Neural cell (in vitro differentiated cells): Measurements from ENCODE around the gene TLE3. TPM values are rescaled to one million over a fixed set of nuclear protein-coding genes. Genes with fewer than 3 reads are reported as not detected.

Experiments used
- H2AFZ ChIP-seq: fragments of 200-600, 300-800 bp; sonication (generic), shearing (Covaris generic); 2 replicates; pipeline ENCODE4 v1.6.0; 2014; ENCODE audit warnings: low read depth, mild to moderate bottlenecking, antibody characterized with exemption, low read length, moderate library complexity
- H3F3A ChIP-seq: fragments of 200-600 bp; shearing (Covaris generic); 2 replicates; pipeline ENCODE4 v1.6.1; 2016; ENCODE audit warnings: mild to moderate bottlenecking, moderate library complexity, mixed read lengths, antibody characterized with exemption, low read length; ENCODE audit not compliant: insufficient read depth, poor library complexity, severe bottlenecking
- H3K27ac ChIP-seq: fragments of 200-600, 300-800 bp; sonication (generic), shearing (Covaris generic); 2 replicates; pipeline ENCODE4 v1.5.1; 2014; ENCODE audit warnings: mild to moderate bottlenecking, low read length, moderate library complexity
- H3K27me3 ChIP-seq: fragments of 300-800, 200-600 bp; sonication (generic), shearing (Covaris generic); 2 replicates; pipeline ENCODE4 v1.6.0; 2014; ENCODE audit warnings: mild to moderate bottlenecking, low read depth, low read length, moderate library complexity; ENCODE audit not compliant: insufficient read depth
- H3K36me3 ChIP-seq: fragments of 300-800, 200-600 bp; sonication (generic), shearing (Covaris generic); 2 replicates; pipeline ENCODE4 v1.5.1; 2014; ENCODE audit warnings: mild to moderate bottlenecking, antibody characterized with exemption, low read length, moderate library complexity; ENCODE audit not compliant: insufficient read depth
- H3K4me2 ChIP-seq: fragments of 300-800, 200-600 bp; sonication (generic), shearing (Covaris generic); 2 replicates; pipeline ENCODE4 v1.6.0; 2014; ENCODE audit warnings: mild to moderate bottlenecking, low read length
- H3K4me3 ChIP-seq: fragments of 300-800, 200-600 bp; sonication (generic), shearing (Covaris generic); 2 replicates; pipeline ENCODE4 v1.5.1; 2014; ENCODE audit warnings: mild to moderate bottlenecking, low read length, moderate library complexity
- H3K79me2 ChIP-seq: fragments of 200-600 bp; shearing (Covaris generic); replicated peaks from 2 replicates; pipeline ENCODE4 v1.6.0; 2014; ENCODE audit warnings: mild to moderate bottlenecking, low read length, moderate library complexity; ENCODE audit not compliant: insufficient read depth
- H3K9ac ChIP-seq: fragments of 300-800, 200-600 bp; sonication (generic), shearing (Covaris generic); 2 replicates; pipeline ENCODE4 v1.6.1; 2016; ENCODE audit warnings: mild to moderate bottlenecking, low read length, mixed read lengths
- H3K9me2 ChIP-seq: fragments of 200-600 bp; shearing (Covaris generic); 2 replicates; pipeline ENCODE4 v1.6.1; 2016; ENCODE audit warnings: mild to moderate bottlenecking, low read length, mixed read lengths; ENCODE audit not compliant: insufficient read depth
- H3K9me3 ChIP-seq: fragments of 200-600, 300-800 bp; sonication (generic), shearing (Covaris generic); 2 replicates; pipeline ENCODE4 v1.6.1; 2016; ENCODE audit warnings: mild to moderate bottlenecking, mixed run types, low read length, moderate library complexity, mixed read lengths
- H4K20me1 ChIP-seq: fragments of 200-600 bp; shearing (Covaris generic); 2 replicates; pipeline ENCODE4 v1.6.1; 2016; ENCODE audit warnings: mild to moderate bottlenecking, mixed run types; ENCODE audit not compliant: insufficient read depth
- CTCF ChIP-seq: fragments of 450-650 bp; IDR thresholded peaks from 2 replicates; pipeline ENCODE4 v1.5.1; 2014; ENCODE audit warnings: antibody characterized with exemption, mild to moderate bottlenecking, moderate library complexity; ENCODE audit not compliant: poor library complexity, severe bottlenecking
- EP300 ChIP-seq: fragments of 450-650 bp; conservative IDR thresholded peaks from 2 replicates; pipeline ENCODE4 v1.6.1; 2014; ENCODE audit warnings: antibody characterized with exemption, mild to moderate bottlenecking, moderate library complexity; ENCODE audit not compliant: poor library complexity, severe bottlenecking
- EZH2 ChIP-seq: fragments of 200-600, 300-800 bp; shearing (Covaris generic), sonication (generic); IDR thresholded peaks from 2 replicates; pipeline ENCODE4 v1.6.1; 2014; ENCODE audit warnings: antibody characterized with exemption, low read length, borderline replicate concordance, mild to moderate bottlenecking; ENCODE audit not compliant: insufficient read depth, poor library complexity, severe bottlenecking
- MXI1 ChIP-seq: fragments of 450-650 bp; conservative IDR thresholded peaks from 2 replicates; pipeline ENCODE4 v1.6.1; 2014; ENCODE audit warnings: antibody characterized with exemption, mild to moderate bottlenecking; ENCODE audit not compliant: poor library complexity, severe bottlenecking
- POLR2AphosphoS5 ChIP-seq: IDR thresholded peaks from 2 replicates; pipeline ENCODE4 v1.6.1; 2012
- RAD21 ChIP-seq: fragments of 450-650 bp; conservative IDR thresholded peaks from 2 replicates; pipeline ENCODE4 v1.6.1; 2014; ENCODE audit warnings: antibody characterized with exemption, mild to moderate bottlenecking, moderate library complexity
- REST ChIP-seq: IDR thresholded peaks from 2 replicates; pipeline ENCODE4 v1.6.1; 2012; ENCODE audit warnings: borderline replicate concordance
- SMC3 ChIP-seq: fragments of 450-650 bp; conservative IDR thresholded peaks from 2 replicates; pipeline ENCODE4 v1.6.1; 2014; ENCODE audit warnings: antibody characterized with exemption, mild to moderate bottlenecking, moderate library complexity; ENCODE audit not compliant: poor library complexity
- TAF1 ChIP-seq: IDR thresholded peaks from 2 replicates; pipeline ENCODE4 v1.6.1; 2012; ENCODE audit warnings: low read depth
- polyA plus RNA-seq: library from polyadenylated mRNA; depleted of rRNA; stranded (reverse); fragments of >200 nt; gene quantifications from 2 replicates; pipeline ENCODE4 v1.2.3, GENCODE V29; 2014

The TLE3 gene
- polyA plus RNA-seq, 1 donor from 2014 or later: 27.6 TPM

GRCh38 chr15:70023064-70023768, 74.5 kb downstream of the TLE3 start:
- no peak overlapping the region for H3K27ac ChIP-seq
- no peaks in the 10 kb centered on the region for H3K9me3 ChIP-seq

GRCh38 chr15:70020229-70020628, 77.5 kb downstream of the TLE3 start:
- no peaks in the 10 kb centered on the region for H3K79me2 ChIP-seq
- H4K20me1 ChIP-seq: no peaks in the 10 kb centered on the region
- no peak for TF ChIP-seq EZH2
- no peak for TF ChIP-seq REST
- TF ChIP-seq TAF1: no peak
- TF ChIP-seq EP300: no peak
- no peak for TF ChIP-seq SMC3
- TF ChIP-seq RAD21: no peak
- TF ChIP-seq MXI1: no peak
- H2AFZ ChIP-seq: no peak overlapping the region
- H3K9me3 ChIP-seq: no peaks in the 10 kb centered on the region
- no peak overlapping the region for H3K4me3 ChIP-seq
- H3K9ac ChIP-seq: no peak overlapping the region
- H3K4me2 ChIP-seq: no peak overlapping the region
- H3K36me3 ChIP-seq: no peaks in the 10 kb centered on the region
- H3F3A ChIP-seq: no peaks in the 10 kb centered on the region
- H3K9me2 ChIP-seq: no peaks in the 10 kb centered on the region
- no peaks in the 10 kb centered on the region for H3K27me3 ChIP-seq
- no peak overlapping the region for H3K27ac ChIP-seq

More at GRCh38 chr15:70023064-70023768, 74.5 kb downstream of the TLE3 start:
- TF ChIP-seq RAD21 (no peak), EZH2 (no peak), TAF1 (no peak), EP300 (no peak), REST (no peak), SMC3 (no peak), MXI1 (no peak), POLR2AphosphoS5 (no peak), CTCF (no peak)
- Histone ChIP-seq H3K4me2 (no peak overlapping the region), H3K36me3 (no peaks in the 10 kb centered on the region), H3K79me2 (no peaks in the 10 kb centered on the region), H3K9ac (no peak overlapping the region), H4K20me1 (no peaks in the 10 kb centered on the region), H3K9me2 (no peaks in the 10 kb centered on the region), H3K4me3 (no peak overlapping the region), H3K27me3 (no peaks in the 10 kb centered on the region), H3F3A (no peaks in the 10 kb centered on the region), H2AFZ (no peak overlapping the region)
